Hair follicular keratinocyte (primary cell): ENCODE results near the gene POLL. TPM values are rescaled to one million over a fixed set of nuclear protein-coding genes. Genes with fewer than 3 reads are reported as not detected.

ENCODE experiments used
- total RNA-seq: library from RNA; depleted of rRNA; stranded (reverse); fragments of >200 nt; gene quantifications from 2 replicates; pipeline ENCODE4 v1.2.3, GENCODE V29; 2015

Gene POLL
- total RNA-seq = 19.9 and 25.9 TPM in 2 replicates

GRCh38 chr10:101587725-101588653 lies at the start of gene POLL, which contains the start of gene DPCD:
Gene POLL (minus strand): TSS chr10:101588257. CDS start chr10:101587360, 897 bp downstream.
Gene DPCD (plus strand): TSS chr10:101588321. CDS start chr10:101588337, 16 bp downstream.

Other genes starting within 250 kb of the POLL start
- gene BTRC, start 234.1 kb downstream of the POLL start, total RNA-seq = 5.6 and 8.4 TPM in 2 replicates
- gene DPCD, start 64 bp upstream of the POLL start, total RNA-seq = 34.8 and 49.7 TPM in 2 replicates
- 14.4 and 16.2 TPM in 2 replicates for gene FBXW4, start 106.9 kb upstream of the POLL start, total RNA-seq
- not detected in 2 replicates for gene FGF8, start 187.9 kb upstream of the POLL start, total RNA-seq
- 187 and 357 TPM in 2 replicates for gene NPM3, start 195.2 kb upstream of the POLL start, total RNA-seq
- gene OGA, start 230.2 kb upstream of the POLL start, total RNA-seq = 40.7 and 62.8 TPM in 2 replicates